ENCODE results near the gene TRAF3IP3.
"Not testable (repeated sequence)": the region's sequence is repeated elsewhere in the genome, so short reads cannot be mapped to it uniquely, and the experiment has no call there.

TRAF3IP3 gene

GRCh38 chr1:209780268-209780667 lies 24.4 kb downstream of the TRAF3IP3 start:
- Mint-ChIP-seq H3K4me3 (no peak overlapping the region), H3K27ac (peak overlapping the region; percentile 44 to 77), H3K9me3 (no peaks in the 10 kb centered on the region), H3K4me1 (ENCODE audit: low read depth in 2 of 2) (peaks cover 34 to 42% of the 10 kb centered on the region in 2 donors), H3K27me3 (no peaks in the 10 kb centered on the region), H3K36me3 (ENCODE audit: insufficient read depth) (peaks cover 79% of the 10 kb centered on the region)
- no peak for ATAC-seq (replicated peaks)
- DNase-seq = no peak

GRCh38 chr1:209783386-209783785 lies 27.5 kb downstream of the TRAF3IP3 start:
- no peaks in the 10 kb centered on the region for H3K9me3 Mint-ChIP-seq
- DNase-seq (no peak), ATAC-seq (replicated peaks) (no peak)
- peak overlapping the region; percentile 94 to 96 for H3K27ac Mint-ChIP-seq
- H3K36me3 Mint-ChIP-seq (ENCODE audit: insufficient read depth) = peaks cover 48% of the 10 kb centered on the region
- peak overlapping the region; percentile 84 to 86 for H3K4me3 Mint-ChIP-seq
- peaks cover 22 to 24% of the 10 kb centered on the region in 2 donors for H3K4me1 Mint-ChIP-seq (ENCODE audit: low read depth in 2 of 2)
- peaks cover 7 to 10% of the 10 kb centered on the region in 2 donors for H3K27me3 Mint-ChIP-seq

- Mint-ChIP-seq H3K36me3 (ENCODE audit: insufficient read depth) (peaks cover 36% of the 10 kb centered on the region), H3K27me3 (peaks cover 7 to 10% of the 10 kb centered on the region in 2 donors), H3K27ac (peak within 1 kb of the TSS; percentile 94 to 96), H3K4me3 (peak within 1 kb of the TSS; percentile 84 to 86), H3K4me1 (ENCODE audit: low read depth in 2 of 2) (peaks cover 17 to 20% of the 10 kb centered on the region in 2 donors), H3K9me3 (no peaks in the 10 kb centered on the region)
- DNase-seq = peak; percentile 99 to 100 (median 99)
- peak; percentile 99 for ATAC-seq (replicated peaks)
Measured at GRCh38 chr1:209784265-209785169, 28.7 kb downstream of the TRAF3IP3 start, which contains the start of gene C1orf74. Gene C1orf74 (minus strand): TSS chr1:209784559. CDS start chr1:209783634, 925 bp downstream.

- Mint-ChIP-seq H3K36me3 (ENCODE audit: insufficient read depth) (peaks cover 26% of the 10 kb centered on the region), H3K9me3 (no peaks in the 10 kb centered on the region), H3K4me1 (ENCODE audit: low read depth in 2 of 2) (peaks cover 17 to 18% of the 10 kb centered on the region in 2 donors), H3K27me3 (peaks cover 7 to 10% of the 10 kb centered on the region in 2 donors), H3K27ac (peak overlapping the region in 1 of 2 donors; percentile 94), H3K4me3 (no peak overlapping the region)
- DNase-seq (no peak), ATAC-seq (replicated peaks) (no peak)
Measured at GRCh38 chr1:209785592-209785991, 29.7 kb downstream of the TRAF3IP3 start.

- peaks cover 22% of the 10 kb centered on the region for H3K36me3 Mint-ChIP-seq (ENCODE audit: insufficient read depth)
- no peak overlapping the region for H3K27ac Mint-ChIP-seq
- no peak for ATAC-seq (replicated peaks)
- no peaks in the 10 kb centered on the region for H3K9me3 Mint-ChIP-seq
- H3K4me3 Mint-ChIP-seq = no peak overlapping the region
- peaks cover 7 to 10% of the 10 kb centered on the region in 2 donors for H3K27me3 Mint-ChIP-seq
- H3K4me1 Mint-ChIP-seq (ENCODE audit: low read depth in 2 of 2) = peaks cover 17 to 18% of the 10 kb centered on the region in 2 donors
- no peak for DNase-seq
Measured at GRCh38 chr1:209786146-209786545, 30.3 kb downstream of the TRAF3IP3 start.

- H3K4me3 Mint-ChIP-seq = no peak overlapping the region
- DNase-seq (no peak), ATAC-seq (replicated peaks) (no peak)
- H3K27ac Mint-ChIP-seq = no peak overlapping the region
- peaks cover 13% of the 10 kb centered on the region for H3K36me3 Mint-ChIP-seq (ENCODE audit: insufficient read depth)
- peaks cover 13 to 18% of the 10 kb centered on the region in 2 donors for H3K4me1 Mint-ChIP-seq (ENCODE audit: low read depth in 2 of 2)
- no peaks in the 10 kb centered on the region for H3K9me3 Mint-ChIP-seq
- peaks cover 16 to 21% of the 10 kb centered on the region in 2 donors for H3K27me3 Mint-ChIP-seq
Measured at GRCh38 chr1:209787551-209787950, 31.7 kb downstream of the TRAF3IP3 start.

GRCh38 chr1:209789245-209789644 lies 33.4 kb downstream of the TRAF3IP3 start:
- DNase-seq (no peak), ATAC-seq (replicated peaks) (no peak)
- H3K27me3 Mint-ChIP-seq = peaks cover 31 to 34% of the 10 kb centered on the region in 2 donors
- H3K27ac Mint-ChIP-seq = no peak overlapping the region
- peaks cover 3 to 5% of the 10 kb centered on the region in 2 donors for H3K4me1 Mint-ChIP-seq (ENCODE audit: low read depth in 2 of 2)
- H3K9me3 Mint-ChIP-seq = no peaks in the 10 kb centered on the region
- no peak overlapping the region for H3K4me3 Mint-ChIP-seq
- peaks cover 7% of the 10 kb centered on the region for H3K36me3 Mint-ChIP-seq (ENCODE audit: insufficient read depth)

GRCh38 chr1:209790286-209791193 lies 34.7 kb downstream of the TRAF3IP3 start:
- no peak for ATAC-seq (replicated peaks)
- Mint-ChIP-seq H3K27me3 (peaks cover 44 to 47% of the 10 kb centered on the region in 2 donors), H3K9me3 (no peaks in the 10 kb centered on the region), H3K27ac (no peak overlapping the region), H3K4me1 (ENCODE audit: low read depth in 2 of 2) (no peaks in the 10 kb centered on the region), H3K36me3 (ENCODE audit: insufficient read depth) (no peaks in the 10 kb centered on the region), H3K4me3 (no peak overlapping the region)
- no peak for DNase-seq

- peaks cover 0 to 7% of the 10 kb centered on the region in 2 donors for H3K4me1 Mint-ChIP-seq (ENCODE audit: low read depth in 2 of 2)
- no peak overlapping the region for H3K4me3 Mint-ChIP-seq
- peaks cover 58 to 59% of the 10 kb centered on the region in 2 donors for H3K27me3 Mint-ChIP-seq
- ATAC-seq (replicated peaks) = no peak
- no peak for DNase-seq
- H3K27ac Mint-ChIP-seq = no peak overlapping the region
- no peaks in the 10 kb centered on the region for H3K36me3 Mint-ChIP-seq (ENCODE audit: insufficient read depth)
- no peaks in the 10 kb centered on the region for H3K9me3 Mint-ChIP-seq
Measured at GRCh38 chr1:209791920-209792319, 36.1 kb downstream of the TRAF3IP3 start.

GRCh38 chr1:209793711-209794110 lies 37.9 kb downstream of the TRAF3IP3 start:
- H3K4me1 Mint-ChIP-seq (ENCODE audit: low read depth in 2 of 2); H3K27ac Mint-ChIP-seq; ATAC-seq (replicated peaks); H3K36me3 Mint-ChIP-seq (ENCODE audit: insufficient read depth); H3K9me3 Mint-ChIP-seq; DNase-seq; H3K4me3 Mint-ChIP-seq: not testable (repeated sequence)
- peaks cover 58 to 60% of the 10 kb centered on the region in 2 donors for H3K27me3 Mint-ChIP-seq

- Mint-ChIP-seq H3K9me3 (no peaks in the 10 kb centered on the region), H3K36me3 (ENCODE audit: insufficient read depth) (peaks cover 4% of the 10 kb centered on the region), H3K27me3 (peaks cover 57 to 58% of the 10 kb centered on the region in 2 donors), H3K4me1 (ENCODE audit: low read depth in 2 of 2) (peaks cover 0 to 7% of the 10 kb centered on the region in 2 donors), H3K27ac (no peak overlapping the region), H3K4me3 (no peak overlapping the region)
- ATAC-seq (replicated peaks) (no peak), DNase-seq (no peak)
Measured at GRCh38 chr1:209797978-209798639, 42.3 kb downstream of the TRAF3IP3 start.

GRCh38 chr1:209800984-209801834 lies 45.4 kb downstream of the TRAF3IP3 start:
- Mint-ChIP-seq H3K27ac (no peak overlapping the region), H3K36me3 (ENCODE audit: insufficient read depth) (peaks cover 6% of the 10 kb centered on the region), H3K27me3 (peaks cover 28 to 48% of the 10 kb centered on the region in 2 donors), H3K4me1 (ENCODE audit: low read depth in 2 of 2) (peaks cover 5 to 9% of the 10 kb centered on the region in 2 donors), H3K9me3 (no peaks in the 10 kb centered on the region), H3K4me3 (no peak overlapping the region)
- ATAC-seq (replicated peaks) (no peak), DNase-seq (no peak)

All from effector memory CD8-positive, alpha-beta T cell (primary cell).